GM12878 (cell line): Measurements from ENCODE around the gene IPCEF1. TPM values are rescaled to one million over a fixed set of nuclear protein-coding genes. Genes with fewer than 3 reads are reported as not detected.

Experiments used
- ATAC-seq: fragments of 200-7000 bp; cut with Tn5 transposase; 3 replicates; pipeline ENCODE4 v1.9.1; 2020; ENCODE audit warnings: mild to moderate bottlenecking, moderate library complexity
- BruUV-seq: library from RNA; stranded (reverse); fragments of 400-500 nt; replicated peaks from 2 replicates; lab custom pipeline; 2021; lab: Mats Ljungman, UMichigan
- CTCF ChIA-PET: fragments of 300-600 bp; sonication (Branson Sonifier 250); formaldehyde crosslinking; extraction: SDS; loops from one replicate; lab custom pipeline; 2021; ENCODE audit warnings: inconsistent platforms; lab: Yijun Ruan, JAX
- POLR2A ChIA-PET: fragments of 350-600 bp; formaldehyde crosslinking; extraction: SDS; loops from one replicate; lab custom pipeline; 2021; ENCODE audit warnings: inconsistent platforms; lab: Charles Lee
- RAD21 ChIA-PET: fragments of 300-600 bp; sonication (Branson Sonifier 250); formaldehyde crosslinking; loops from one replicate; lab custom pipeline; 2023; ENCODE audit warnings: antibody characterized with exemption; ENCODE audit not compliant: unreplicated experiment; lab: Charles Lee
- SMC1A ChIA-PET: fragments of 300-600 bp; sonication (Branson Sonifier 250); formaldehyde crosslinking; loops from one replicate; lab custom pipeline; 2023; ENCODE audit not compliant: unreplicated experiment, uncharacterized antibody; lab: Charles Lee
- DNase-seq: peaks from one replicate; pipeline ENCODE4 v3.0.0-alpha.2; 2011; ENCODE audit warnings: low read depth, low spot score
- FAIRE-seq: peaks from 3 replicates; lab custom pipeline; 2011; peaks lifted over from hg19 to GRCh38; lab: Jason Lieb, UNC
- H2AFZ ChIP-seq: 2 replicates; pipeline ENCODE4 v1.6.0; 2011; ENCODE audit warnings: low read depth, low read length, control low read depth; ENCODE audit not compliant: control insufficient read depth
- H3K27ac ChIP-seq: 2 replicates; pipeline ENCODE4 v1.5.1; 2011; ENCODE audit warnings: control low read depth; ENCODE audit not compliant: control insufficient read depth, insufficient read depth
- H3K27me3 ChIP-seq, 2 experiments: replicated peaks in 1 of 2; 2 replicates each; pipeline versions ENCODE4 v1.6.0 to v1.6.1; 2011; ENCODE audit warnings: low read length in 1 of 2; ENCODE audit not compliant: control insufficient read depth in 2 of 2, insufficient read depth in 2 of 2
- H3K36me3 ChIP-seq, 2 experiments: 2 replicates each; pipeline ENCODE4 v1.5.1; 2011; ENCODE audit warnings: low read length in 1 of 2; ENCODE audit not compliant: control insufficient read depth in 2 of 2, insufficient read depth in 2 of 2
- H3K4me1 ChIP-seq: 2 replicates; pipeline ENCODE4 v1.6.1; 2011; ENCODE audit warnings: mild to moderate bottlenecking, low read length, moderate library complexity, mixed read lengths; ENCODE audit not compliant: control insufficient read depth, insufficient read depth
- H3K4me2 ChIP-seq: 2 replicates; pipeline ENCODE4 v1.6.0; 2011; ENCODE audit warnings: control low read depth; ENCODE audit not compliant: control insufficient read depth, insufficient read depth
- H3K4me3 ChIP-seq: fragments of 200-600 bp; sonication (generic); 2 replicates; pipeline ENCODE4 v1.5.1; 2016
- H3K79me2 ChIP-seq: 2 replicates; pipeline ENCODE4 v1.6.0; 2011; ENCODE audit warnings: low read length; ENCODE audit not compliant: control insufficient read depth, insufficient read depth
- H3K9ac ChIP-seq: 2 replicates; pipeline ENCODE4 v1.8.0; 2011; ENCODE audit warnings: low read length, control low read depth, mixed read lengths; ENCODE audit not compliant: control insufficient read depth, insufficient read depth
- H3K9me3 ChIP-seq: replicated peaks from 3 replicates; pipeline ENCODE4 v1.5.1; 2011; ENCODE audit warnings: mild to moderate bottlenecking, low read length; ENCODE audit not compliant: control insufficient read depth, insufficient read depth
- H4K20me1 ChIP-seq: 2 replicates; pipeline ENCODE4 v1.6.0; 2011; ENCODE audit not compliant: control insufficient read depth, insufficient read depth
- BMI1 ChIP-seq: fragments of 450-650 bp; IDR thresholded peaks from 2 replicates; pipeline ENCODE4 v1.6.1; 2016; ENCODE audit warnings: mild to moderate bottlenecking, moderate library complexity, borderline replicate concordance
- CBX3 ChIP-seq: fragments of 200-600 bp; sonication (generic); IDR thresholded peaks from 2 replicates; pipeline ENCODE4 v1.6.1; 2016; ENCODE audit warnings: low read depth, borderline replicate concordance
- HDAC2 ChIP-seq: fragments of 200-600 bp; sonication (generic); IDR thresholded peaks from 2 replicates; pipeline ENCODE4 v1.6.1; 2017
- SMAD5 ChIP-seq: IDR thresholded peaks from 2 replicates; pipeline ENCODE4 v1.6.1; 2016; ENCODE audit warnings: antibody characterized with exemption, low read depth
- SMARCA5 ChIP-seq: fragments of 450-650 bp; IDR thresholded peaks from 2 replicates; pipeline ENCODE4 v1.6.1; 2017; ENCODE audit warnings: mild to moderate bottlenecking
- TARDBP ChIP-seq: IDR thresholded peaks from 2 replicates; pipeline ENCODE4 v1.6.1; 2016; ENCODE audit warnings: borderline replicate concordance
- ZBTB11 ChIP-seq: fragments of 450-650 bp; formaldehyde crosslinking; IDR thresholded peaks from 2 replicates; pipeline ENCODE4 v1.5.0; 2022; ENCODE audit warnings: mild to moderate bottlenecking, missing genetic modification characterization
- in situ Hi-C: fragments of 300-500 bp; cut with MboI; formaldehyde crosslinking; loops from 9 replicates; pipeline ENCODE4 v1.14.3; 2018; ENCODE audit warnings: mixed read lengths
- intact Hi-C: fragments of 100-400 bp; cut with micrococcal nuclease; formaldehyde crosslinking; loops from one replicate; pipeline ENCODE4 v1.14.2; 2022; ENCODE audit not compliant: unreplicated experiment
- polyA plus RNA-seq, 11 experiments: library from polyadenylated mRNA; depleted of rRNA in 4 of 11; unstranded in 6 of 11; stranded (reverse) in 5 of 11; fragments of >200 nt; fragmentation: Nextera tagmentation in 4 of 11; fragmentation: Illumina TruSeq in 1 of 11; extraction: Ambion mirVana in 4 of 11; extraction: Trizol in 1 of 11; gene quantifications; 1 replicate in 1 of 11; 2 replicates in 10 of 11; pipeline versions ENCODE4 v1.2.1 to v1.2.3, GENCODE V29; 2011 to 2016; ENCODE audit warnings: inconsistent platforms in 2 of 11, missing spikeins in 2 of 11, low read depth in 1 of 11
- total RNA-seq, 4 experiments: library from RNA; depleted of rRNA in 3 of 4; stranded (reverse); fragments of >200 nt in 3 of 4; fragmentation: Illumina TruSeq in 1 of 4; extraction: Trizol in 1 of 4; gene quantifications; 2 replicates each; pipeline versions ENCODE4 v1.2.1 to v1.2.3, GENCODE V29; 2013 to 2021

The IPCEF1 gene
- total and polyA plus RNA-seq, 10 of the 15 experiments (the other 5 are each of a cell fraction or from before 2014, with no cell fraction given) = 1.3 to 137 (median 4.2) TPM

GRCh38 chr6:154187714-154188113 is 168.9 kb downstream of the IPCEF1 start:
- Histone ChIP-seq H3K9ac (no peak overlapping the region), H4K20me1 (no peaks in the 10 kb centered on the region), H3K27ac (no peak overlapping the region), H3K4me3 (no peak overlapping the region), H3K9me3 (peaks cover 3% of the 10 kb centered on the region; the same call in 2 of the 3 replicates), H2AFZ (no peak overlapping the region), H3K36me3 (0 out of 4 replicates have a peak, but pooled peaks cover 0 to 1% of the 10 kb centered on the region in 2 experiments), H3K4me1 (no peaks in the 10 kb centered on the region), H3K27me3 (no peaks in the 10 kb centered on the region), H3K79me2 (no peaks in the 10 kb centered on the region), H3K4me2 (no peak overlapping the region)
- BruUV-seq = no TSS peak
- ChIA-PET POLR2A (no interaction called here), RAD21 (no interaction called here), CTCF (no interaction called here), SMC1A (no interaction called here)
- no peak for DNase-seq
- peak; percentile 84 for ATAC-seq
- FAIRE-seq = no peak
- TF ChIP-seq SMAD5 (no peak), HDAC2 (no peak), ZBTB11 (CRISPR knock-in tag) (no peak), SMARCA5 (no peak), TARDBP (no peak), BMI1 (no peak), CBX3 (no peak)
- in situ Hi-C loops (no loop called here), intact Hi-C loops (no loop called here)
